Activated naive CD4-positive, alpha-beta T cell treated with anti-CD3 and anti-CD28 coated beads, Interleukin-2, amount 50 U/mL, for 24 hours (primary cell): Measurements from ENCODE around the gene KRT27.

ENCODE experiments used
- H3K27ac Mint-ChIP-seq: one replicate; pipeline ENCODE4 v1.8.0; 2021; ENCODE audit warnings: mild to moderate bottlenecking, mixed read lengths
- H3K27me3 Mint-ChIP-seq: one replicate; pipeline ENCODE4 v1.8.0; 2021; ENCODE audit warnings: mixed read lengths
- H3K36me3 Mint-ChIP-seq: one replicate; pipeline ENCODE4 v1.8.0; 2021; ENCODE audit warnings: mixed read lengths
- H3K4me1 Mint-ChIP-seq: one replicate; pipeline ENCODE4 v1.8.0; 2021; ENCODE audit warnings: mixed read lengths
- H3K4me3 Mint-ChIP-seq: one replicate; pipeline ENCODE4 v1.8.0; 2021; ENCODE audit warnings: mild to moderate bottlenecking, mixed read lengths
- H3K9me3 Mint-ChIP-seq: one replicate; pipeline ENCODE4 v1.8.0; 2021; ENCODE audit warnings: mixed read lengths

KRT27 gene

GRCh38 chr17:40791787-40792436, 9.6 kb upstream of the KRT27 start:
- Mint-ChIP-seq H3K27me3 (peaks cover 15% of the 10 kb centered on the region), H3K4me3 (no peak overlapping the region), H3K9me3 (no peaks in the 10 kb centered on the region)

GRCh38 chr17:40791111-40791510, 8.8 kb upstream of the KRT27 start:
- H3K9me3 Mint-ChIP-seq, result no peaks in the 10 kb centered on the region
- no peak overlapping the region for H3K27ac Mint-ChIP-seq
- peaks cover 11% of the 10 kb centered on the region for H3K27me3 Mint-ChIP-seq
- no peaks in the 10 kb centered on the region for H3K4me1 Mint-ChIP-seq
- peaks cover 1% of the 10 kb centered on the region for H3K36me3 Mint-ChIP-seq
- H3K4me3 Mint-ChIP-seq, result no peak overlapping the region

More at GRCh38 chr17:40791787-40792436, 9.6 kb upstream of the KRT27 start:
- H3K4me1 Mint-ChIP-seq, result no peaks in the 10 kb centered on the region
- H3K27ac Mint-ChIP-seq, result no peak overlapping the region
- H3K36me3 Mint-ChIP-seq, result peaks cover 1% of the 10 kb centered on the region

GRCh38 chr17:40779181-40779909, 3.0 kb downstream of the KRT27 start:
- Mint-ChIP-seq H3K4me1 (peaks cover 7% of the 10 kb centered on the region), H3K36me3 (no peaks in the 10 kb centered on the region), H3K27me3 (peaks cover 41% of the 10 kb centered on the region), H3K4me3 (peak overlapping the region; percentile 67), H3K27ac (no peak overlapping the region), H3K9me3 (no peaks in the 10 kb centered on the region)

- no peak overlapping the region for H3K27ac Mint-ChIP-seq
- H3K9me3 Mint-ChIP-seq, result no peaks in the 10 kb centered on the region
- peaks cover 43% of the 10 kb centered on the region for H3K27me3 Mint-ChIP-seq
- no peak overlapping the region for H3K4me3 Mint-ChIP-seq
- no peaks in the 10 kb centered on the region for H3K36me3 Mint-ChIP-seq
- H3K4me1 Mint-ChIP-seq, result peaks cover 7% of the 10 kb centered on the region
Measured at GRCh38 chr17:40778461-40778860, 3.9 kb downstream of the KRT27 start.

- Mint-ChIP-seq H3K4me3 (no peak overlapping the region), H3K36me3 (no peaks in the 10 kb centered on the region), H3K9me3 (no peaks in the 10 kb centered on the region), H3K4me1 (peaks cover 7% of the 10 kb centered on the region), H3K27ac (no peak overlapping the region), H3K27me3 (peaks cover 39% of the 10 kb centered on the region)
Measured at GRCh38 chr17:40777971-40778370, 4.4 kb downstream of the KRT27 start.

GRCh38 chr17:40777459-40777858, 4.9 kb downstream of the KRT27 start:
- no peaks in the 10 kb centered on the region for H3K36me3 Mint-ChIP-seq
- H3K4me3 Mint-ChIP-seq, result no peak overlapping the region
- no peak overlapping the region for H3K27ac Mint-ChIP-seq
- peaks cover 44% of the 10 kb centered on the region for H3K27me3 Mint-ChIP-seq
- peaks cover 7% of the 10 kb centered on the region for H3K4me1 Mint-ChIP-seq
- H3K9me3 Mint-ChIP-seq, result no peaks in the 10 kb centered on the region

GRCh38 chr17:40775945-40776344, 6.4 kb downstream of the KRT27 start:
- Mint-ChIP-seq H3K4me3 (no peak overlapping the region), H3K27me3 (peaks cover 48% of the 10 kb centered on the region), H3K27ac (no peak overlapping the region), H3K4me1 (peaks cover 7% of the 10 kb centered on the region), H3K9me3 (no peaks in the 10 kb centered on the region), H3K36me3 (no peaks in the 10 kb centered on the region)

GRCh38 chr17:40772101-40772500, 10.2 kb downstream of the KRT27 start, which contains the start of gene KRT26:
Gene KRT26, minus strand, starts transcription at chr17:40772201. Its CDS starts 88 bp downstream, at chr17:40772113.
- no peak within 1 kb of the TSS for H3K4me3 Mint-ChIP-seq
- H3K9me3 Mint-ChIP-seq, result no peaks in the 10 kb centered on the region
- peaks cover 34% of the 10 kb centered on the region for H3K27me3 Mint-ChIP-seq
- no peaks in the 10 kb centered on the region for H3K4me1 Mint-ChIP-seq
- H3K36me3 Mint-ChIP-seq, result no peaks in the 10 kb centered on the region
- H3K27ac Mint-ChIP-seq, result peak within 1 kb of the TSS; percentile 38

GRCh38 chr17:40765657-40766056, 16.7 kb downstream of the KRT27 start:
- peaks cover 6% of the 10 kb centered on the region for H3K36me3 Mint-ChIP-seq
- H3K27ac Mint-ChIP-seq, result no peak overlapping the region
- H3K4me1 Mint-ChIP-seq, result no peaks in the 10 kb centered on the region
- peaks cover 19% of the 10 kb centered on the region for H3K9me3 Mint-ChIP-seq
- H3K27me3 Mint-ChIP-seq, result peaks cover 13% of the 10 kb centered on the region
- no peak overlapping the region for H3K4me3 Mint-ChIP-seq

GRCh38 chr17:40763752-40764151, 18.6 kb downstream of the KRT27 start:
- Mint-ChIP-seq H3K4me3 (no peak overlapping the region), H3K27me3 (peaks cover 17% of the 10 kb centered on the region), H3K36me3 (peaks cover 10% of the 10 kb centered on the region), H3K4me1 (no peaks in the 10 kb centered on the region), H3K27ac (no peak overlapping the region), H3K9me3 (peaks cover 30% of the 10 kb centered on the region)

GRCh38 chr17:40760105-40761016, 22.0 kb downstream of the KRT27 start:
- peaks cover 26% of the 10 kb centered on the region for H3K27me3 Mint-ChIP-seq
- H3K27ac Mint-ChIP-seq, result no peak overlapping the region
- peaks cover 14% of the 10 kb centered on the region for H3K36me3 Mint-ChIP-seq
- no peaks in the 10 kb centered on the region for H3K4me1 Mint-ChIP-seq
- no peak overlapping the region for H3K4me3 Mint-ChIP-seq
- peaks cover 46% of the 10 kb centered on the region for H3K9me3 Mint-ChIP-seq

GRCh38 chr17:40755231-40755630, 27.1 kb downstream of the KRT27 start, which contains the start of gene KRT25:
Gene KRT25, minus strand, starts transcription at chr17:40755331. Its CDS starts 60 bp downstream, at chr17:40755271.
- Mint-ChIP-seq H3K4me1 (no peaks in the 10 kb centered on the region), H3K9me3 (peaks cover 27% of the 10 kb centered on the region), H3K36me3 (peaks cover 9% of the 10 kb centered on the region), H3K27ac (peak within 1 kb of the TSS; percentile 46), H3K27me3 (peaks cover 16% of the 10 kb centered on the region), H3K4me3 (no peak within 1 kb of the TSS)

GRCh38 chr17:40753804-40754203, 28.5 kb downstream of the KRT27 start:
- H3K4me3 Mint-ChIP-seq, result no peak overlapping the region
- no peaks in the 10 kb centered on the region for H3K4me1 Mint-ChIP-seq
- peaks cover 5% of the 10 kb centered on the region for H3K36me3 Mint-ChIP-seq
- peaks cover 16% of the 10 kb centered on the region for H3K9me3 Mint-ChIP-seq
- H3K27me3 Mint-ChIP-seq, result peaks cover 15% of the 10 kb centered on the region
- H3K27ac Mint-ChIP-seq, result no peak overlapping the region

- Mint-ChIP-seq H3K9me3 (no peaks in the 10 kb centered on the region), H3K36me3 (no peaks in the 10 kb centered on the region), H3K27me3 (peaks cover 18% of the 10 kb centered on the region), H3K4me1 (no peaks in the 10 kb centered on the region), H3K27ac (no peak overlapping the region), H3K4me3 (no peak overlapping the region)
Measured at GRCh38 chr17:40751065-40751464, 31.3 kb downstream of the KRT27 start.

- H3K9me3 Mint-ChIP-seq, result no peaks in the 10 kb centered on the region
- peaks cover 18% of the 10 kb centered on the region for H3K27me3 Mint-ChIP-seq
- no peaks in the 10 kb centered on the region for H3K4me1 Mint-ChIP-seq
- H3K4me3 Mint-ChIP-seq, result no peak overlapping the region
- H3K27ac Mint-ChIP-seq, result no peak overlapping the region
- H3K36me3 Mint-ChIP-seq, result no peaks in the 10 kb centered on the region
Measured at GRCh38 chr17:40750391-40750790, 32.0 kb downstream of the KRT27 start.
